ENCODE data around the gene UBXN4.

The UBXN4 gene

DNA sequence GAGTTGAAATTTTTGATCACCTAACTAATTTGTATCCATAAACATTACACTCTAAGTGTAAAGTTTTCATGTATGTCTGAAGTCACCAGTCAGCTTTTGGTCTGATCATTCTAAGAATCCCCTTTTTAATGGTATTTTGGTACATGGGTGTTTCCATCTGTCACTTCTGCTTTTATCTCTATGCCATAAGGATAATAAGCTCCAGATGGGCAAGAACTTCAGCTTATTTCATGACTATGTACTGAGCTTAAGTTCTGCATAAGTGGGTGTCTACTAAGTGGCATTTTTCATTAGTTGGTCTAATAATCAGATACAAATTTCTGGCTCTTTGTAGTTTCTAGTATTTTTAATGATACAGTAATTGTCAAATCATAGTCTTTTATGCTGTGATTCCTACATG, 20.4 kb downstream of the UBXN4 start:
- DNase-seq (ENCODE audit: low spot score): no peak
- H3K27ac ChIP-seq: no peak overlapping the region
- H3K4me3 ChIP-seq: no peak overlapping the region
- no peak for TF ChIP-seq CTCF (IDR thresholded peaks at IDR 0.05)

GRCh38 chr2:135762530-135762929, 20.9 kb downstream of the UBXN4 start:
- no peak overlapping the region for H3K4me3 ChIP-seq
- no peak for DNase-seq (ENCODE audit: low spot score)
- no peak overlapping the region for H3K27ac ChIP-seq
- TF ChIP-seq CTCF (IDR thresholded peaks at IDR 0.05): no peak

GRCh38 chr2:135768863-135769262, 27.2 kb downstream of the UBXN4 start:
- no peak overlapping the region for H3K4me3 ChIP-seq
- DNase-seq (ENCODE audit: low spot score): no peak
- H3K27ac ChIP-seq: no peak overlapping the region
- no peak for TF ChIP-seq CTCF (IDR thresholded peaks at IDR 0.05)

DNA sequence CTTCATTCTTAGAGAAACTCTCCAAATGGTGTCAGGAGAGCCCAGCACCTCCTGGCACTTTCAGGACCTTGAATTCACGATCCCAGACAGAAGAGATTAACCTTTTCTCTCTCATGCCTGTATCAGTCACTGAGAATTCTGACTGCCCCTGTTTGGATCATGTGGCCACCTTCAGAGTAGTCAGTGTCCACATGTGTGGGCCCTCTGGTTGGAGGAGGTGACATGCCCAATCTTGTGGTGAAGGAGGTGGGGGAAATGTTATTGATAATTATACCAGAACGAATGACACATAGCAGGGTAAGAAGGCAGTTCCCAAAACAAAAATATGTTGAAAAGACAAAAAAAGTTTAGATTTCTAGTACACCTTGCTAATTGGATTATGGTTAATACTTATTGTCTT, 31.7 kb downstream of the UBXN4 start:
- no peak overlapping the region for H3K27ac ChIP-seq
- no peak for DNase-seq (ENCODE audit: low spot score)
- H3K4me3 ChIP-seq: no peak overlapping the region
- no peak for TF ChIP-seq CTCF (IDR thresholded peaks at IDR 0.05)

GRCh38 chr2:135773917-135774316, 32.3 kb downstream of the UBXN4 start:
- DNase-seq (ENCODE audit: low spot score): no peak
- no peak overlapping the region for H3K4me3 ChIP-seq

DNA sequence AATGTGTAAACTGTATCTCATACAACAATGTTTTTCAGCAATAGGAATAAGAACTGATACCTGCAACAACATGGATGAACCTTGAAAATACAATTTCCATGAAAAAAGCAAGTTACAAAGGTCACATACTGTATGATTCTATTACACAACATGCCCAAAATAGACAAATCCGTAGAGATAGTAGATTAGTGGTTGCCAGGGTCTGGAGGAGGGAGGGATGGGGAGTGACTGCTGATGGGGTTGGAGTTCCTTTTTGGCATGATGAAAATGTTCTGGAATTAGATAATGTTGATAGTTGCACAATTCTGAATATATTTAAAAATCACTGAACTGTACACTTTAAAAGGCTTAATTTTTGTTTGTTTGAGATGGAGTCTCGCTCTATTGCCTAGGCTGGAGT, 33.8 kb downstream of the UBXN4 start:
- TF ChIP-seq CTCF (IDR thresholded peaks at IDR 0.05): no peak
- Histone ChIP-seq H3K4me3 (no peak overlapping the region), H3K27ac (no peak overlapping the region)
- no peak for DNase-seq (ENCODE audit: low spot score)

More at GRCh38 chr2:135773917-135774316, 32.3 kb downstream of the UBXN4 start:
- no peak overlapping the region for H3K27ac ChIP-seq
- no peak for TF ChIP-seq CTCF (IDR thresholded peaks at IDR 0.05)

DNA sequence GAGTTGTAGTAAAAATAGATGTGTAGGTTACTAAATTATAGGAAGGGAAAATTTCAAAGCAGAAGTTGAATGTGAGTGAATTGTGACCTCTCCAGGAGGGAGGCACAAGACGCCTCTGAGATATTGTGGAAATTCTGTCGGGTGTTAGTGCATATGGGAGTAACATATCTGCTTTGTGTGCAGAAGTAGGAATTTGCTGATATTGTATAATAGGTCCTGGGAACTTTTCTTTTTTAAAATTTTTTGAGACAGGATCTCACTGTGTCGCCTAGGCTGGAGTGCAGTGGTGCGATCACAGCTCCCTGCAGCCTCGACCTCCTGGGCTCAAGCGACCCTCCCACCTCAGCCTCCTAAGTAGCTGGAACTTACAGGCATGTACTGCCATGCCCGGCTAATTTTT, 34.7 kb downstream of the UBXN4 start:
- no peak overlapping the region for H3K4me3 ChIP-seq
- DNase-seq (ENCODE audit: low spot score): no peak

More for the DNA sequence above, 34.7 kb downstream of the UBXN4 start:
- TF ChIP-seq CTCF (IDR thresholded peaks at IDR 0.05): no peak
- H3K27ac ChIP-seq: no peak overlapping the region

Measured in coronary artery (tissue), 2 donors.